Stimulated activated CD4-positive, alpha-beta T cell treated with anti-CD3 and anti-CD28 coated beads, TNF-alpha, amount 100 ng/mL, for 4 hours (primary cell): Measurements from ENCODE around the gene HSF4.

Source experiments
- DNase-seq, 3 experiments: peaks; one replicate each; pipeline ENCODE4 v3.0.0-alpha.2; 2020; ENCODE audit warnings: low read depth in 3 of 3

HSF4 gene

GRCh38 chr16:67166598-67167168 is 2.1 kb downstream of the HSF4 start:
- no peak for DNase-seq

DNA sequence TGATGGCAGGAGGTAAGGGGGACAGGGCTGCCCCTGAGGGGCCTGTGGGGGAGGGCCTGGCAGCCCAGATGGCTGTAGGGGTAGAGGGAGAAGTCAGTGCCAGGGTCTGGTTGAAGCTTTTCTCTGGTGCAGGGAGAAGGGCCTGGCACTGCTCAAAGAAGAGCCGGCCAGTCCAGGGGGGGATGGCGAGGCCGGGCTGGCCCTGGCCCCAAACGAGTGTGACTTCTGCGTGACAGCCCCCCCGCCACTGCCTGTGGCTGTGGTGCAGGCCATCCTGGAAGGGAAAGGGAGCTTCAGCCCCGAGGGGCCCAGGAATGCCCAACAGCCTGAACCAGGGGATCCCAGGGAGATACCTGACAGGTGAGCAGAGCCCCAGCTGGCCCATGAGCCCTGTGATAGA is 3.0 kb downstream of the HSF4 start:
- no peak for DNase-seq

GRCh38 chr16:67169011-67169451 is 4.5 kb downstream of the HSF4 start:
- no peak for DNase-seq

DNA sequence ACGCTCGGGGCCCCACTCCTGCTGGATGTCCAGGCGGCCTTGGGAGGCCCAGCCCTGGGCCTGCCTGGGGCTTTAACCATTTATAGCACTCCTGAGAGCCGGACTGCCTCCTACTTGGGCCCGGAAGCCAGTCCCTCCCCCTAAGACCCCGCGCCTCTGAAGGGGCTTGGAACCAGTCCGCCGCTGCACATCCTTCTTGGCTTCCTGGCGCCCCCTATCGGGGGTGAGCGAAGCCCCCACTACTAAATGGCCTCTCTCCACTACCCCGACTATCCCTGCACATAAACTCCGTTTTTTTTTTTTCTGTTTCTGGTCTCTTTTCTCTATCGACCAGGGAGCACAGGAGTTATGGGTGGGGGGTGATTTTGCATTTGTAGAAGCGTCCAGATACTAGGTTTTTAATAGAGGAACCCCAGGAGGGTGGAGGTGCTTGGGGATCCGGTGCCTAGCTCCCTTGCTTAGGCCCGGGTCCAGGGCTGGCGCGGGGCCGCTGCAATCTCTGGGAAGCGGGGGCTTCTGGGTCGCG is 5.2 kb downstream of the HSF4 start:
- no peak for DNase-seq

- DNase-seq, result no peak
Measured at GRCh38 chr16:67170168-67170948, 5.8 kb downstream of the HSF4 start, which contains the start of gene NOL3. TSS of gene NOL3 (plus strand) at chr16:67170538.

GRCh38 chr16:67170949-67171649 is 6.6 kb downstream of the HSF4 start:
- DNase-seq, result no peak

- no peak for DNase-seq
Measured at GRCh38 chr16:67173323-67173722, 8.8 kb downstream of the HSF4 start.

GRCh38 chr16:67173808-67174705 is 9.5 kb downstream of the HSF4 start:
- peak in 1 of 3 experiments; percentile 41 for DNase-seq

DNA sequence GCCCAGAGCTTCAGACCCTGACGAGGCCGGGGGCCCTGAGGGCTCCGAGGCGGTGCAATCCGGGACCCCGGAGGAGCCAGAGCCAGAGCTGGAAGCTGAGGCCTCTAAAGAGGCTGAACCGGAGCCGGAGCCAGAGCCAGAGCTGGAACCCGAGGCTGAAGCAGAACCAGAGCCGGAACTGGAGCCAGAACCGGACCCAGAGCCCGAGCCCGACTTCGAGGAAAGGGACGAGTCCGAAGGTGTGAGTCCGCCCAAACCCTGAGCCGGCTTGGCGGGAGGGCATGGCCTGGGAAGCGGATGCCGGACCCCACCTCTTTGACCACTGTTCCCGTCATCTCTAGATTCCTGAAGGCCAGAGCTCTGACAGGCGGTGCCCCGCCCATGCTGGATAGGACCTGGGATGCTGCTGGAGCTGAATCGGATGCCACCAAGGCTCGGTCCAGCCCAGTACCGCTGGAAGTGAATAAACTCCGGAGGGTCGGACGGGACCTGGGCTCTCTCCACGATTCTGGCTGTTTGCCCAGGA is 10.2 kb downstream of the HSF4 start:
- no peak for DNase-seq

GRCh38 chr16:67176662-67177061 is 12.1 kb downstream of the HSF4 start:
- DNase-seq, result no peak

DNA sequence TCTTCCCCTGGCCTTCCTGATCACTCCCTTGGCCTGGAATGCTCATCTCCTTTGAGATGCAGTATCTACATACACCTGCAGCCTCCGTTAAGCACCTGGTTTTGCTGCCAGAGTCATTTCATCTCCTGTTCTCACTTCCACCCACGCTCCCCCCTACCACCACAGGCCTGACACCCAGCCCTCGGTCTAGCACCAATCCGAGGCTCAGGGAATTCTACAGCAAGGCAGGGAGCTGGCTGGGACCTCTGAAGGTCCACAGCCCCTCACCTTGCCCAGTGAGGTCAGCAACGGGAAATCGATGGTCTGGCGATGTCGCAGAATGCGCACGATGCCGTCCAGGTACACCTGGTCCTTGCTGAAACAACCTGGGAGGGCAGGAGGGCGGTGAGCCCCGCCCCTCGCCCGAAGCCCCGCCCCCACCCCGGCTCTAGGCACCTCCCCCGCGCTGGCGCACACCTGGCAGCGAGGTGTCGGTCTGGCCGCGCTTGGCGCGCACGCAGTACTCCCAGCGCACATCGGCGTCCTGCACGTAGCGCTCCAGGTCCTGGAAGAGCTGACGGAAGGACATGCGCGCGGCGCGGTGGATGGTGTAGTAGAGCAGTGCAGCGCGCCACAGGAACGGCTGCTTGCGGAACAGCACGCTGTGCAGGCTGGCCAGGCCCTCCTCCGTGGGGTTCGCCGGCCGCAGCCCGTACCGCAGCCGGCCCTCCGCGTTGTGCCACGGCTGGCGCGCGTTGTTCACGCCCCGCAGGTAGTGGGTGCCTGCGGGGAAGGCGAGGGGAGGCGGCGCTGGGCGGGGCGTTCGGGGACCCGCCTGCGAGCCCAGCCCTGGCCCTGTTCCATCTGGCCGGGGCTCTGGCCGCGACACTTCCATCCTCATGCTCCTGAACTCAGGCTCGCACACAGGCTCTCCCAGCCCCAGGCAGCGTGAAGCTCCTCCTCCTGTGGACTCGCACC is 13.5 kb downstream of the HSF4 start:
- no peak for DNase-seq

DNA sequence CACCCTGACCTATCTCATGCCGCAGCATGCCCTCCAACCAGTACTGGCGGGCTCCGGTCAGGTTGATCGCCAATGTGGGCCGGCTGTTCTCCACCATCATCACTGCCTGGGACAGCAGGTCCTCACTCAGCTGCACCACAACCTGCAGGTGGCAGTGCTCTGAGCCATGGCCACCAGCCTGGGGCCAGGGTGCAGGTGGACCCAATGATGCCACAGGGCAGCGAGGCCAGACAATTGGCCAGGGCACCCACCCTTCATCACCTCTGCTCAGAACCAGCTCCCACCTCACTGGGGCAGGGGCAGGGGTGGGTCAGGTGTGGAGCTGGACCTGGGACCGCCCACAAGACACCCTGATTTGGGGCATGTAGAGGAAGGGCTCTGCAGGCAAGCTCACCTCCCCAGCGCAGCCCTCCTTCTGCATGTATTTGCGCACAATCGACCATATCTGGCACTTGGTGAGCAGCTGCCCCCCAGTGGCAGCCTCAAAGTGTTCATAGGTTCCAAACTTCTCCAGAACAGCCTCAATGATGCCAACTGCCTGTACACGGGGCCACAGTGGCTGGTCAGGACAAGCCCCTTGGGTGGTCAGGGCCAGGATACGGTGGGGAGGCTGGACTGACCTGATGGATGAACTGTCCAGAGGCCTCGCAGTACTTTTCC is 15.0 kb downstream of the HSF4 start:
- no peak for DNase-seq

- no peak for DNase-seq
Measured at GRCh38 chr16:67180166-67180565, 15.6 kb downstream of the HSF4 start.

GRCh38 chr16:67181346-67181745 is 16.8 kb downstream of the HSF4 start:
- no peak for DNase-seq

DNA sequence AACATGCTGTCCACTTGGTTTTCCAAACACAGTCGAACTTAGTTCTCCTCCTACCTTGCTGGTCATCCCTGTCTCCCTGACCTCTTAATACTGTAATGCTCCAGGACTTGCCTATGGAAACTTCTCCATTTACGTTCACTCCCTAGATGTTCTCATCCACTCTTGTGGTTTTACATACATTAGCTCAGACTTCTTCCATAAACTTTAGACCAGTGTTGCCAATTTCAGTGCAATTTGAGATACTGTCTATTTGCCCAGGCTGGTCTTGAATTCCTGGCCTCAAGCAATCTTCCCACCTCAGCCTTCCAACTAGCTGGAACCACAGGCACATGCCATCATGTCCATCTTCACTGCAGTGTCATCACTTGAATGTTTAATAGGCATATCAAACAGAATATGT is 17.7 kb downstream of the HSF4 start:
- DNase-seq, result no peak

- no peak for DNase-seq
Measured at GRCh38 chr16:67183284-67183626, 18.7 kb downstream of the HSF4 start.

DNA sequence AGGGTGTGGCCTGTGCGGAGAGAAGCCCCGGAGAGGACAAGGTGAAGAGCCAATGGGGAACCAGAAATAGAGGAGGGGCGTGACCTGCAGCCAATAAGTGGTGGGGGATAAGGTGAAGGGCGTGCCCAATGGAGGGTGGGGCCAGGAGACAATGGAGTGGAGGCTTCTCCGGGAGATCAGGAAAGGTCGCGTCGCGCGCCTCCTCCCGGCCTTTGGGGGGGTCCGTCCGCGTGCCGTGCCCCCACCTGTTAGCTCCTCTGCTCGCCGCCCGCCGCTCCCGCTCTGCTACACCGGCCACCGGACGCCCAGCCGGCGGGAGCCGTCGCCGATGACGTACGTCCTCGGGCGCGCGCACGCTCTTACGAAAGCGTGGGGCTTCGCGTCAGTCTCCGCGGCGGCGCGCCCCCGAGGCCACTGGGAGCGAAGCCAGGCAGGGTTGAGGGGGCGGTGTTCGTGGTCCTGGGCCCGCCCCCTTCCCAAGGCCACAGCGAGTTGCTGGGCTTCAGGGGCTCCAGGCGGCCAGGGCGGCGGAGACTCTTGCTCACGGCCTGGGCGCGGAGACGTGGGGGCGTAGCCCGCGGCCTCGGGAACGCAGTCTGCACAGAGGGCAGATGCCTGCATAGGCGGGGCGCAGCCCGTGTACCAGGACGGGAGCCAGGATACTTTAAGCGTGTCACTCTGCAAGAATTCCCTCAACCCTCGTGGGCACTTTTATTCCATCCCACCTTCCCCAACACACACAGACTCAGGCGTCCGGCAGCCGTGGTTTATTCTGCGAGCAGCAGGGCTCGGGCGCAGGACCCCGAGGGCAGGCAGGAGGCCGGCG is 19.3 kb downstream of the HSF4 start, which contains the start of gene MATCAP1:
Gene MATCAP1, minus strand, starts transcription at position 337 of the 826 bp plus-strand sequence. CDS start 3,353 bp downstream, outside the sequence.
- DNase-seq, result peak; percentile 83 to 90 (median 88)

GRCh38 chr16:67184453-67184994 is 20.0 kb downstream of the HSF4 start:
- peak in 1 of 3 experiments; percentile 27 for DNase-seq
